ENCODE results near the gene PARD3. TPM values are rescaled to one million over a fixed set of nuclear protein-coding genes. Genes with fewer than 3 reads are reported as not detected.

The PARD3 gene
- total RNA-seq, 1 experiment from 2014 or later = 51.8 TPM

- ATAC-seq (no peak), DNase-seq (ENCODE audit: low spot score) (no peak)
- Mint-ChIP-seq H3K27ac (no peak overlapping the region), H3K36me3 (peaks cover 7% of the 10 kb centered on the region; the same call in 1 of the 2 replicates), H3K4me3 (no peak overlapping the region), H3K27me3 (ENCODE audit: low read depth) (no peaks in the 10 kb centered on the region), H3K4me1 (peaks cover 32% of the 10 kb centered on the region), H3K9me3 (peaks cover 5% of the 10 kb centered on the region)
- TF ChIP-seq FOXP1 (CRISPR knock-in tag; IDR thresholded peaks at IDR 0.05; ENCODE audit: borderline replicate concordance) (no peak), NFYB (CRISPR knock-in tag; conservative IDR thresholded peaks at IDR 0.05; ENCODE audit: low read depth) (no peak), ZBTB43 (CRISPR knock-in tag; IDR thresholded peaks at IDR 0.05) (no peak), ERG (CRISPR knock-in tag; IDR thresholded peaks at IDR 0.05) (no peak), ZNF416 (CRISPR knock-in tag; IDR thresholded peaks at IDR 0.05) (no peak), CREM (CRISPR knock-in tag; IDR thresholded peaks at IDR 0.05) (no peak), NR1H2 (CRISPR knock-in tag; IDR thresholded peaks at IDR 0.05) (no peak), NR2C2 (CRISPR knock-in tag; IDR thresholded peaks at IDR 0.05) (no peak), ESRRA (CRISPR knock-in tag; IDR thresholded peaks at IDR 0.05; ENCODE audit: borderline replicate concordance) (no peak), RELA (CRISPR knock-in tag; IDR thresholded peaks at IDR 0.05; ENCODE audit: borderline replicate concordance) (no peak), OVOL2 (CRISPR knock-in tag; IDR thresholded peaks at IDR 0.05; ENCODE audit: borderline replicate concordance) (no peak), CTCF (IDR thresholded peaks at IDR 0.05) (no peak), CREB1 (CRISPR knock-in tag; IDR thresholded peaks at IDR 0.05) (no peak), CDX4 (CRISPR knock-in tag; IDR thresholded peaks at IDR 0.05; ENCODE audit: borderline replicate concordance) (no peak), ZNF396 (CRISPR knock-in tag; IDR thresholded peaks at IDR 0.05; ENCODE audit: borderline replicate concordance) (no peak), TP53 (CRISPR knock-in tag; IDR thresholded peaks at IDR 0.05) (no peak), JUN (CRISPR knock-in tag; IDR thresholded peaks at IDR 0.05) (no peak), MXD4 (CRISPR knock-in tag; IDR thresholded peaks at IDR 0.05; ENCODE audit: borderline replicate concordance) (no peak), IRF1 (CRISPR knock-in tag; IDR thresholded peaks at IDR 0.05) (no peak)
- CTCF ChIA-PET = no interaction called here
- POLR2A ChIA-PET = no interaction called here
Observed at GRCh38 chr10:34163075-34163905, 651.8 kb downstream of the PARD3 start.

GRCh38 chr10:34161777-34162370 is 653.2 kb downstream of the PARD3 start:
- no peak overlapping the region for H3K4me3 Mint-ChIP-seq
- no peaks in the 10 kb centered on the region for H3K27me3 Mint-ChIP-seq (ENCODE audit: low read depth)
- TF ChIP-seq ZNF317 (CRISPR knock-in tag; IDR thresholded peaks at IDR 0.05; ENCODE audit: borderline replicate concordance, low read depth) (no peak), ZBTB43 (CRISPR knock-in tag; IDR thresholded peaks at IDR 0.05) (no peak), OVOL2 (CRISPR knock-in tag; IDR thresholded peaks at IDR 0.05; ENCODE audit: borderline replicate concordance) (no peak)
- ATAC-seq = no peak
- ChIA-PET POLR2A (no interaction called here), CTCF (no interaction called here)
- peaks cover 5% of the 10 kb centered on the region for H3K9me3 Mint-ChIP-seq
- no peak for DNase-seq (ENCODE audit: low spot score)
- peaks cover 7% of the 10 kb centered on the region; the same call in 1 of the 2 replicates for H3K36me3 Mint-ChIP-seq
- H3K27ac Mint-ChIP-seq = no peak overlapping the region
- peaks cover 29% of the 10 kb centered on the region for H3K4me1 Mint-ChIP-seq
